NCI-H2196 treated with DMSO at 0.1 percent for 48 hours (cell line): ENCODE measurements around the gene NLRP11.

ENCODE experiments used
- DNase-seq: peaks from one replicate; lab custom pipeline; 2025; ENCODE audit not compliant: unreplicated experiment; lab: John Stamatoyannopoulos, UW

Gene NLRP11

GRCh38 chr19:55831846-55832245 lies at the start of gene NLRP11:
Gene NLRP11 (minus strand): TSS chr19:55831999. CDS start chr19:55818174, 13,825 bp downstream.
- no peak for DNase-seq

DNA sequence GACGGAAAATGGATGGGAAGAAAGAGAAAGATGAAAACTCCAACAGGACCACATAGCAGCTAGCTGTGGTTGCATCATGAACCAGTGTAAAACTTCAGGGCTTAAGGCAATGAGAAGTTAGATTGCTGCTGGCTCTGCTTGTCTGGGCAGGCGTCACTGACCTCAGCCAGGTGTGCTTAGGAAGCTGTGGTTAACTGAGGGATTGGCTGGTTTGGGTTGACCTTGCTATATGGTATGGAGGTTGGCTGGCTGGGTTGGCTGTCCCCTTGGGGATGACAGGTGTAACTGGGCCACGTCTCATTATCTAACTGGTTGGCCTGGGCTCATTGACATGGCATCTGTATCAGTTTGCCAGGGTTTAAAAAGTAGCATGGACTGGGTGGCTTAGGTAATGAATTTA lies 45.4 kb upstream of the NLRP11 start:
- DNase-seq: no peak

DNA sequence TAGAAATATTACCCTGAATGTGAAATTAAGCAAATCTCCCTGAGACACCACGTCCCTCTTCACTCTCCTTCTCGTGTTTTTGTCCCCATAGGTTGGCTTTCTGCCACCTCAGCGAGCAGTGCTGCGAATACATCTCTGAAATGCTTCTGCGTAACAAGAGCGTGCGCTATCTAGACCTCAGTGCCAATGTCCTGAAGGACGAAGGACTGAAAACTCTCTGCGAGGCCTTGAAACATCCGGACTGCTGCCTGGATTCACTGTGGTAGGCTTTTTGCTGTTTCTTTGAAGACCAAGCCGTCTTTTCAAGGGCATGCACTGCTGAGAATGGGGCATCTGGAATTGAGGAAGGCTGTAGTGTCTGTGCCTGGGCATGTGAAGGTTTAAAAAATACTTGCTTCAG lies 38.9 kb upstream of the NLRP11 start:
- no peak for DNase-seq

DNA sequence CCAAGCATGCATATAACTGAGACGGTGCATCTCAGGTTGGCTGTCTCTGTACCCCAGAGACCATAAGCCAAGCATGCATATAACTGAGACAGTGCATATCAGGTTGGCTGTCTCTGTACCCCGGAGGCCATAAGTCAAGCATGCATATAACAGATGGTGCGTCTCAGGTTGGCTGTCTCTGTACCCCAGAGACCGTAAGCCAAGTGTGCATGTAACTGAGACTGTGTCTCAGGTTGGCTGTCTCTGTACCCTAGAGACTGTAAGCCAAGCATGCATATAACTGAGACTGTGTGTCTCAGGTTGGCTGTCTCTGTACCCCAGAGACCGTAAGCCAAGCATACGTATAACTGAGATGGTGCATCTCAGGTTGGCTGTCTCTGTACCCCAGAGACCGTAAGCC lies 35.3 kb upstream of the NLRP11 start:
- DNase-seq: no peak

DNA sequence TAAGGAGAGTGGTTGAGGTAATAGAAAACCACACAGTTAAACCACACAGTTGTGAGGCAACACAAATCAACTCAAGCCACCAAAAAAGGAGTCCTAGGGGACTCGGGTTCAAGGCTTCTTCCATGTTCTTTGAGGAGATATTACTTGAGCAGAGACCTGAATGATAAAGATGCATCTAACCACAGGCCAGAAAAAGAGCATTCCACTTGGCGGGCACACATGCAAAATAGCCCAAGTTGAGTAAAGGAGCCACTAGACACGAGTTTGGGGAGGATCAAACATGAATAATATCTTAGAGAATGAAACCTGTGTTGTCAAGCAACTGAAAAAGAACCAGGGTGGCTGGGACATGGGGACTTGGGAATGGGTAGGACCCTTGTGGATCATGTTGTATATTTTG lies 34.7 kb upstream of the NLRP11 start:
- DNase-seq: no peak

DNA sequence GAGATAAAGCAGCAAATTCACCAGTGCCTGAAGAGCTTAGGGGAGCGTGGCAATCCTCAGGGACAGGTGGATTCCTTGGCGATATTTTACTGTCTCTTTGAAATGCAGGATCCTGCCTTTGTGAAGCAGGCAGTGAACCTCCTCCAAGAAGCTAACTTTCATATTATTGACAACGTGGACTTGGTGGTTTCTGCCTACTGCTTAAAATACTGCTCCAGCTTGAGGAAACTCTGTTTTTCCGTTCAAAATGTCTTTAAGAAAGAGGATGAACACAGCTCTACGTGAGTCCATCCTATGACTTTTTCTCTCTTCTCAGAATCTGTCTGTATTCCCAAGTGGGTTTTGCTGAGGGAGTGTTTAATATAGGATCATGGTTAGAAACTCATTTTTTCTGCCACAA lies 27.2 kb upstream of the NLRP11 start:
- DNase-seq: no peak

GRCh38 chr19:55858401-55858800 lies 26.6 kb upstream of the NLRP11 start:
- no peak for DNase-seq

DNA sequence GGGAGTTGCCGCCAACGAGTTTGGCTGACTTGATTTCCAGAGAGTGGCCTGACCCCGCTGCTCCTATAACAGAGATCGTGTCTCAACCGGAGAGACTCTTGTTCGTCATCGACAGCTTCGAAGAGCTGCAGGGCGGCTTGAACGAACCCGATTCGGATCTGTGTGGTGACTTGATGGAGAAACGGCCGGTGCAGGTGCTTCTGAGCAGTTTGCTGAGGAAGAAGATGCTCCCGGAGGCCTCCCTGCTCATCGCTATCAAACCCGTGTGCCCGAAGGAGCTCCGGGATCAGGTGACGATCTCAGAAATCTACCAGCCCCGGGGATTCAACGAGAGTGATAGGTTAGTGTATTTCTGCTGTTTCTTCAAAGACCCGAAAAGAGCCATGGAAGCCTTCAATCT lies 26.2 kb upstream of the NLRP11 start:
- no peak for DNase-seq

DNA sequence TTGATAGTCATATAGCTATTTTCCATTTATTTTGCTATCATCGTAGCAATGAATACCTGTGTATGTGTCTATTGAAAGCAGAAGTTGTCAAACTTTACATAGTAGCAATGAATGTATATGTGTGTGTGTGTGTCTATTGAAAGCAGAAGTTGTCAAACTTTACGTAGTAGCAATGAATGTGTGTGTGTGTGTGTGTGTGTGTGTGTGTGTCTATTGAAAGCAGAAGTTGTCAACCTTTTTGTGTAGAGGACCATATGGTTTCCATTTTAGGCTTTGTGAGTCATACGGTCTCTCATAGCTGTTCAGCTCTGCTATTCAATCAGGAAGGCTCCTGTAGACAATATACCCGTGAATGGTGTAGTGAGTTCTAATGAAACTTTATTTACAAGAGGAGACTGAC lies 25.4 kb upstream of the NLRP11 start:
- DNase-seq: no peak

DNA sequence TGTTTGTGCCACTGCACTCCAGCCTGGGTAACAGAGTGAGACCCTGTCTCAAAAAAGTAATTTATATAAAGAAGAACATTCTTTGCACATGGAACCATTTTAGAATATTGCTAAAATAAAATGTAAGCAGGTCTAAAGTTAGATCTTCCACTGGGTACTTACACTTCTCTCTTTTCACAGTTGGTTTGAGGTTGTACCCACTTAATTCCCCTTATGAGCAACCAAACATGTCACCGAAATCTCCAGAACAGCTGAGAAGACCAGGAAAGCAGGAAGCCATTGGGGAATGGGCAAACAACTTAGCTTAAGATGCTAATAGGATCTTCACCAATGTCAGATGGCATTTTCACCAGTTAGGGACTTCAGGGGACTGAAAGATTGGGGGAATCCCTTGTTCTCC lies 23.4 kb upstream of the NLRP11 start:
- no peak for DNase-seq

DNA sequence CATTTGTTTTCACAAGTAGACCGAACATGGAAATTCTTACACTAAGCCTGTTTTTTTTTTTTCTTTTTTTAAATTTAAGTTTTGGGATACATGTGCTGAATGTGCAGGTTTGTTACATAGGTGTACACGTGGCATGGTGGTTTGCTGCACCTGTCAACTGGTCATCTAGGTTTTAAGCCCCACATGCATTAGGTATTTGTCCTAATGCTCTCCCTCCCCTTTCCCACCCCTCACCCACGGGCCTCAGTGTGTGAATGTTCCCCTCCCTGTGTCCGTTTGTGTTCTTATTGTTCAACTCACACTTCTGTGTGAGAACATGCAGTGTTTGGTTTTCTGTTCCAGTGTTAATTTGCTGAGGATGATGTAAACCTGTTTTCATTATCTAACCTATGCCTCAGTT lies 7.1 kb upstream of the NLRP11 start:
- no peak for DNase-seq

DNA sequence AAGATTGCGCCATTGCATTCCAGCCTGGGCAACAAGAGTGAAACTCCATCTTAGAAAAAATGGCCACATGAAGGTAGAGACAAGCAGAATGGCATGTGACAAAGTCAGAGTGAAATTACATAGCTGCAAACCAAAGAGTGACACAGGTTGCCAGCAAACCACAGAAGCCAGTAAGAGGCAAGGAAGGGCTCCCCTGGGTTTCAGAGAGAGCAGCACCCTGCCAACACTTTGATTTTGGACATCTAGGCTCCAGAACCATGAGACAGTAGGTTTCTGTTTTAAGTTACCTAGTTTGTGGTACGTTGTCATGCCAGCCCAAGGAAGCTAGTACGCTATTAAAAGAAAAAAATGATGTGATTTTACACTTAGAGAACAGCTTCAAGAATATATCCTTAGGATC lies 6.5 kb upstream of the NLRP11 start:
- DNase-seq: no peak

GRCh38 chr19:55836340-55836739 lies 4.5 kb upstream of the NLRP11 start, which contains the start of gene NLRP4:
Gene NLRP4 (plus strand): TSS chr19:55836540. CDS start chr19:55852081, 15,541 bp downstream.
- DNase-seq: no peak

DNA sequence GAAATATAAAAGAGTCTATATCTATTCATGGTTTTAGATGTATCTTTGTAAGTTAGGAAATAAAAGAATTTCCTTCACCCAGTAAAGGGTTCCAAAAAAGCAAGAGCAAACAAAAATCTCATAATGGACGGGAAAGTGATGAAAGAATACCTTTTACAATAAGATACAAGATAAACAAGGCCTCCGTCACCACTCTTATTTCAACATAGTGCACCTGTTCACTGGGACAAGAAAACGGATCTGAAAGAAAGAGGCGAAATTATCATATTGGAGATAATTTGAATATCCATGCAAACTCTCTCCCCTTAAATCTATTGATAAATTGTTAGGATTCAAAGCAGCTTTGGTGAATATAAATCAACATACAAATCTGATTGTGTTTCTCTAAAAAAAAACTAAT lies 877 bp upstream of the NLRP11 start:
- no peak for DNase-seq

DNA sequence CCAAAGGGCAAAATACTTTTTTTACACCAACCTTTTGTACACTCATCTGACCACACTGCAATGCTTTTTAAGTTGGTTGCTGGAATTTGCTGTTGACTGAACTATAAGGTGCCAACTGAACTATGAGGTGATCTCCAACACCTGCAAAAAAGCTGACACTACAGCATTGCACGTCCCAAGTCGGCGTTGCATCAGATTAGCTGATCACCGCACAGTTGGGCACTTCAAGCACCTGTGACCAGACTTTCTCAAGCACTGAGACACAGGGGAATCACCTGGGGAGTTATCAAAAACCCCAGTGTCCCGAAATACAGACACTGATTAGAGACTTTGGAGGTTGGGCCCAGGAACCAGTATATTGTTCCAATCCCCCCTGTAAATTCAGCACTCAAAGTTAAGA lies 1.1 kb downstream of the NLRP11 start:
- DNase-seq: no peak

- DNase-seq: no peak
Measured at GRCh38 chr19:55820037-55820436, 11.8 kb downstream of the NLRP11 start.

- no peak for DNase-seq
Measured at GRCh38 chr19:55813906-55814305, 17.9 kb downstream of the NLRP11 start.

- DNase-seq: no peak
Measured at GRCh38 chr19:55812449-55812848, 19.4 kb downstream of the NLRP11 start.

- no peak for DNase-seq
Measured at GRCh38 chr19:55811340-55811739, 20.5 kb downstream of the NLRP11 start.

GRCh38 chr19:55809381-55810058 lies 22.3 kb downstream of the NLRP11 start:
- DNase-seq: peak; percentile 31

DNA sequence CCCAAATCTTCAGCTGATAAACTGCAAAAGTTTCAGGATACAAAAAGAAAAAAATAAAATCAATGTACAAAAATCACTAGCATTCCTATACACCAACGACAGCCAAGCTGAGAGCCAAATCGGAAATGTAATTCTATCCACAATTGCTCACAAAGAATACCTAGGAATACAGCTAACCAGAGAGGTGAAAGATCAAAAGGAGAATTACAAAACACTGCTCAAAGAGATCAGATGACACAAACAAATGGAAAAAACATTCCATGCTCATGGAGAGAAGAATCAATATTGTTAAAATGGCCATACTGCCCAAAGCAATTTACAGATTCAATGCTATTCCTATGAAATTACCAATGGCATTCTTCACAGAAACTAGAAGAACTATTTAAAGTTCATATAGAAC lies 29.5 kb downstream of the NLRP11 start:
- DNase-seq: no peak

DNA sequence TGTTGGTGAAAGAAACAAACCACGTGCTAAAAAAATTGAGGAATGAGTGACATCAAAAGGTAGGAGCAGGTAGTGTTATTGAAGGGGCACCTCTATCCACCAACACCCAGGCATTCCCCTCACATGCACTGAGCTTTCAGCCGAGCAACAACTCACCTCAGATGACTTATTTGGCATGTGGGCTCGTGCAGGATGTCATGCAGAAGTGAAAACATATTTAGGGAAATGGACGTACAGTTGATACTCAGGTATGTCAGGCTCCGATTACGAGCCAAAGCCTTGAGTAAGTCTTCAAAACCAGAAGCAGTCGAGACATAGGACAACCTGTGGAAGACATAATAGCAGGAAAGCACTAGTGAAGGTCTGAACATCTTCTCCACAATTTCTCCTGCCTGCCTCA lies 30.4 kb downstream of the NLRP11 start:
- no peak for DNase-seq

DNA sequence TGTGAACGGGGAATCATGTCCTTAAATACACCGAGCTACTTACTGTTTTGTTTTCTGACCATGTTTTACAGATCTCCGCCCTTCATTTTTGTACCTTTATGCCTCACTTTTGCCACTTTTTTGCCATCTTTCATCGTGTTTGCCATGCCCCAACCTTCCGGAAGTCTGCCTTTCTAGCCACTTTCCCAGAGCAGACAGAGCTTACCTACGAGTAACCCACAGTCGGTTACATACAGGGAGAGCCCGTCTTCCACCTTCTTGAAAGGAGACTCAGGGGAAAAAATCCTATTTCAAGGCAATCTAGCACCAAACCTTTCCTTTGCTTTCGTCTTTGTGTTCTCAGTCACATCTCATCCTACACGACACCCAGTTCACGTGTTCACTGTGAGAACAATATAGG lies 36.8 kb downstream of the NLRP11 start:
- no peak for DNase-seq
